Mononuclear cell (primary cell): ENCODE results near the gene ORC2. TPM values are rescaled to one million over a fixed set of nuclear protein-coding genes. Genes with fewer than 3 reads are reported as not detected.

Source experiments
- H3K27me3 ChIP-seq: 2 replicates; pipeline ENCODE4 v1.6.0; 2011; ENCODE audit warnings: low read length, control low read depth; ENCODE audit not compliant: insufficient read depth
- H3K4me1 ChIP-seq: 2 replicates; pipeline ENCODE4 v1.5.1; 2011; ENCODE audit warnings: mild to moderate bottlenecking, low read length, control low read depth; ENCODE audit not compliant: insufficient read depth
- H3K4me3 ChIP-seq: 2 replicates; pipeline ENCODE4 v1.5.1; 2011; ENCODE audit warnings: mild to moderate bottlenecking, low read length, moderate library complexity
- H3K9me3 ChIP-seq: 2 replicates; pipeline ENCODE4 v1.5.1; 2011; ENCODE audit warnings: low read depth, mild to moderate bottlenecking, control low read depth, low read length
- total RNA-seq: library from RNA; depleted of rRNA; stranded (reverse); fragments of >200 nt; gene quantifications from one replicate; pipeline ENCODE4 v1.2.3, GENCODE V29; 2012

ORC2 gene
- total RNA-seq, 1 donor = 12.1 TPM

DNA sequence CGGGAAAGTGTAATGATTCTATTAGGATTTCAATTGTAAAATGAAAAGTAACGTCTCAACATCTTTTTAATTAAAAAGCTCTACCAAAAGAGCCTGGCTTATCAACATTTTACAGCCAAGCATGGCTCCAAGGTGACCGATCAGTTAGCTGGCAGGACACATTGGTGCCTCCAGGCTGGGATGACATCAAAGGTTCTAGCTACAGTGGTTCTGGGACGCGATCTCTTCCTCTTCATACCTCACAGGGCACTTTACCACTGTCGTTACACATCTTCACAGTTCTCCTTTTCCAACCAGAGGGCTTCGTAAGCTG is 693 bp downstream of the ORC2 start:
- H3K27me3 ChIP-seq = no peaks in the 10 kb centered on the region
- H3K4me1 ChIP-seq = peaks cover 33% of the 10 kb centered on the region
- no peaks in the 10 kb centered on the region for H3K9me3 ChIP-seq
- H3K4me3 ChIP-seq = peak overlapping the region; percentile 61

DNA sequence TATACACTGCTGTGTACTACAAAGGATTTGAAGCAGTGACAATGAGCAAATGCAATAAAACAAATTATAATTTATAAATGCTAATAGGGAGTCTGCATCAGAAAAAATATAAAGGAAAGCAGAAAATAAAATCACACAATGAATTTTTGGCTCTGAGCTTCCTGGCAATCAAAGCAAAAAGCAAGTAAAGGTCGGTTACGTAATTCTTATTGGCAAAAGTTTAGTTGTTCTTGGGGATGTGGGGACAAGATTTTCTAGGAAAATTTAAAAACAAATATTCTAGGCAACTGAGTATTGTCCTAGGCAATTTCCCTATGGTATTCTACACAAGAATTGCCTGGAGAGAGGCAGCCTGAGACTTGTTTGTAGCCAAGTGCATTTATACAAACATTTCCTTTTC is 1.8 kb downstream of the ORC2 start:
- Histone ChIP-seq H3K9me3 (no peaks in the 10 kb centered on the region), H3K4me1 (peaks cover 31% of the 10 kb centered on the region), H3K27me3 (no peaks in the 10 kb centered on the region), H3K4me3 (no peak overlapping the region)

DNA sequence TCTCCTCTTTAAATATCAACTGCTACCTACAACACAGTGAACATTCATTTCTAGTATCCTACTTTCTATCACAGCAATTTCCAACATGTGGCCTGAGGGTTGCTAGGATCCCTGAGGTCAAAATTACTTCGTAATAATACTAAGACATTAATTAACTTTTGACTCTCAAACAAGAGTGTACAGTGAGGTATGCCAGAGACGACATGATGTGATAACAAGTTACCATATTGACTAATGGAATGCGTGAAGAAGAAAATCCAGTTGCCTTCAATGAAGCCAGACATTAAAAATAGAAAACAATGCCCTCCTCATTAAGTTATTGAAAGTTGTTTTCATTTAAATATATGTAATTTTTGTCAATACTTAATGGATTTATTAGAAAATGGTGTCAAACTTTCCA is 13.1 kb downstream of the ORC2 start:
- Histone ChIP-seq H3K4me3 (no peak overlapping the region), H3K27me3 (no peaks in the 10 kb centered on the region), H3K9me3 (no peaks in the 10 kb centered on the region), H3K4me1 (no peaks in the 10 kb centered on the region)

DNA sequence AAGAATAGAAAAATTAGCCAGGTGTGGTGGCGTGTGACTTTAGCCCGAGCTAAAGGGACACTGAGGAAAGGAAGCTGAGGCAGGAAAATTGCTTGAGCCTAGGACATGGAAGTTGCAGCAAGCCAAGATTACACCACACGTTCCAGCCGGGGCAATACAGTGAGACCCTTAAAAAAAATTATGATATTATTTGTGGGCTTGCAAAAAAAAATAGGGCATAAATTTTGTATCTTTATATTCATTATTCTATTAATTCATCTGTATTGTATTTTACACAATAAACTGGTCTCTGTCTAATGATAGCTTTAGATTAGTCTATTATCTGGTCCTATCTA is 18.1 kb downstream of the ORC2 start:
- H3K9me3 ChIP-seq = no peaks in the 10 kb centered on the region
- no peaks in the 10 kb centered on the region for H3K4me1 ChIP-seq
- no peak overlapping the region for H3K4me3 ChIP-seq
- H3K27me3 ChIP-seq = no peaks in the 10 kb centered on the region

DNA sequence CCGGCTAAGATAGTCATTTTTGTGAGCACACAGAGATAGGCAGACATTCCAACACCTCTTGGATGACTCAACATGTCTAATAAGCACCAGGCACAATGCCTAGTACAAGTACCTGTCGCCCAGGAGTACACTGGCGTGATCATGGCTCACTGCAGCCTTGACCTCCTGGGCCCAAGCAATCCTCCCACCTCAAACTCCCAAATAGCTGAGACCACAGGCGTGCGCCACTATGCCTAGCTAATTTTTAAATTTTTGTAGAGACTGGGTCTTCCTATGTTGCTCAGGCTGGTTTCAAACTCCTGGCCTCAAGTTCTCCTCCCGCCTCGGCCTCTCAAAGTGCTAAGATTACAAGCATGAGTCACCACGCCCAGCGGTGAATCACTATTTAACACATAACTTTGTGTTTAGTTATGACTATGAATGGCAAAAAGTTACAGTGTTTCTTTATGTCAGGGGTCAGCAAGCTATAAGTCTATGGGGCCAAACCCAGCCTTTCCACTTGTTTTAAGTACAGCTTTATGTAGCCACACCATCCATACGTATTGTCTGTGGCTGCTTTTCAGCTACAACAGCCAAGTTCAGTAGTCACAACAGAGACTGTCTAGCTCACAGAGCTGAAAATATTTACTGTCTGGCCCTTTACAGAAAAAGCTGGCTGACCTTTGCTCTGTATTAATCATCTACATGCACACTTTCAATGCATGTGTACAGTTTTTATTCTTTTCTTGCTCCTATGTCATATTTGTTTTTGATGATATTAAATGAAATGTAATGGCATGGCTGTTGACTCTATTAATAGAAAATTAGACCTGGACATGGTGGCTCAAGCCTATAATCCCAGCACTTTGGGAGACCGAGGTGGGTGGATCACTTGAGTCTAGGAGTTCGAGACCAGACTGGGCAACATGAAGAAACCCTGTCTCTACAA is 18.7 kb downstream of the ORC2 start:
- H3K9me3 ChIP-seq = no peaks in the 10 kb centered on the region
- no peaks in the 10 kb centered on the region for H3K4me1 ChIP-seq
- H3K27me3 ChIP-seq = no peaks in the 10 kb centered on the region
- no peak overlapping the region for H3K4me3 ChIP-seq

DNA sequence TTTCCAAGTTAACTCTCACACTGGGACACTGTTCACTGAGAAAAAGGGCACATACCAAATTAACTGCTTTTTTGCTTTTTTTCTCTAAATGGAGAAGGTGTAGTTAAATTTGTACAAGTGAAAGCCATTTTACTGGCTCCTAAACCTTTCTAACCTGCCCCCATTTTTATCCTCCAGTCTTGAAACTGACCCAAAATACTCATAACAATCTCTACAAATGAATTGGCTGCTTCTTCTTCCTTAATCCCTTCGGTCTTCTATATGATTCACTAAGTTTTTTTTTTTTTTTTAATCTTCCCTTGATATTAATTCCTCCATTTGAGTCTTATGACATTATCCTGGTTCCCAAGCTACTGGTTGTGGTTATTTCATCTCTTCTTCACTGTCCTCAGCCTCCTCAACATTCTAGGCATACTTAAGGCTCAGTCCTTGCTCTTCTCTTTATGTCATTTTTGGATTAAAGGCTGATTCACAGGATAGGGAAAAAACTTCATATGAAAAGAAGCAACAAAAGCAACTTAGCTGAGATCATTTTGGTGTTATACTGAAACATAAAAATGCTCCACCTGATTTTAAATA is 19.8 kb downstream of the ORC2 start:
- no peaks in the 10 kb centered on the region for H3K9me3 ChIP-seq
- H3K4me1 ChIP-seq = no peaks in the 10 kb centered on the region
- H3K4me3 ChIP-seq = no peak overlapping the region
- no peaks in the 10 kb centered on the region for H3K27me3 ChIP-seq

DNA sequence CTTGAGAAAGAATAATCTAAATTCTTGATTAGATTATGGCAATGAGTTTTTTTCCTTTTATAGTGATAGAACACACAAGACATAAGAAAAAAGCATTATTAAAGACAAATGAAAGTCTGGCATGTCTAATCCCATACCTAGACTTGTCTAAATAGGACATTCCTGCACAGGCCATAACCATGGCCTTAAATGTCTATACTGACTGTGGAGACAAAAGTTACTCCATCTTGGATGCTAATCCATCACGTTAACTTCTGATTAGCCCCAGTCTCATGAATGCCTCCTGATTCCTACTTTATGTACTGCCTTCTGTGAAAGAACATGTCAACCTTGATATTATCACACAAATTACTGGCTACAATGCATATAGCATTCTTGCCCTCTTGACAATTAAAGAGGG is 23.6 kb downstream of the ORC2 start:
- Histone ChIP-seq H3K4me3 (no peak overlapping the region), H3K4me1 (no peaks in the 10 kb centered on the region), H3K9me3 (no peaks in the 10 kb centered on the region), H3K27me3 (no peaks in the 10 kb centered on the region)

DNA sequence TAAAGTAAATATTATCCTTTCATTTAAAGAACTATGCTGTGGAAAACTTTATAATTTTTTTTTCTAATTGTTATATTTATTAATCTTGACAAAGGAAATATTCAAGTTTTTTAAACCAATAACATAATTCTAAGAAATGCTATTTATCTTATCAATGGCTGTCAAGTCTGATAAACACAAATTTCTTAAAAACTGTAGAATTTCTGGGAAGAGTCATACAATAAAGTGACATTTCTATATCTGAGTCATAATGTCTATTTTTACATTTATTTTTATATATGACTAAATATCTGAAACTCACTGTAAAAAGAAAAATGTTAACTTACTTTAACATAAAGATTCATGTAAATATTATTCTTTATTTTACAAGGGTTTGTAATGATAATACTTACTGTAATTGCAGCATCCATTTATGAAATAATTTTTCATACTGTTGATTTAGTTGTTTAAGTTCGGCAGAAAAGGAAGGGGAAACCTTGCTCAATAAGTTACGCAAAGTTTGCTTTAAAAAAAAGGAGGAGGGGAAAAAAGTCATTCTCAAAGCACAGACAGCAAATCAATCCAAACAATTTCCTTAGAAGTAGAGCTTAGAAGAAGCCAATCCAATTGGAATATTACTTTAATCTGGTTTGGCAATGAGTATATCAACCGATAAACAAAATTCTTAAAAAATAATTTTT is 32.4 kb downstream of the ORC2 start:
- H3K4me1 ChIP-seq = peaks cover 5% of the 10 kb centered on the region
- no peaks in the 10 kb centered on the region for H3K9me3 ChIP-seq
- H3K4me3 ChIP-seq = no peak overlapping the region
- no peaks in the 10 kb centered on the region for H3K27me3 ChIP-seq

DNA sequence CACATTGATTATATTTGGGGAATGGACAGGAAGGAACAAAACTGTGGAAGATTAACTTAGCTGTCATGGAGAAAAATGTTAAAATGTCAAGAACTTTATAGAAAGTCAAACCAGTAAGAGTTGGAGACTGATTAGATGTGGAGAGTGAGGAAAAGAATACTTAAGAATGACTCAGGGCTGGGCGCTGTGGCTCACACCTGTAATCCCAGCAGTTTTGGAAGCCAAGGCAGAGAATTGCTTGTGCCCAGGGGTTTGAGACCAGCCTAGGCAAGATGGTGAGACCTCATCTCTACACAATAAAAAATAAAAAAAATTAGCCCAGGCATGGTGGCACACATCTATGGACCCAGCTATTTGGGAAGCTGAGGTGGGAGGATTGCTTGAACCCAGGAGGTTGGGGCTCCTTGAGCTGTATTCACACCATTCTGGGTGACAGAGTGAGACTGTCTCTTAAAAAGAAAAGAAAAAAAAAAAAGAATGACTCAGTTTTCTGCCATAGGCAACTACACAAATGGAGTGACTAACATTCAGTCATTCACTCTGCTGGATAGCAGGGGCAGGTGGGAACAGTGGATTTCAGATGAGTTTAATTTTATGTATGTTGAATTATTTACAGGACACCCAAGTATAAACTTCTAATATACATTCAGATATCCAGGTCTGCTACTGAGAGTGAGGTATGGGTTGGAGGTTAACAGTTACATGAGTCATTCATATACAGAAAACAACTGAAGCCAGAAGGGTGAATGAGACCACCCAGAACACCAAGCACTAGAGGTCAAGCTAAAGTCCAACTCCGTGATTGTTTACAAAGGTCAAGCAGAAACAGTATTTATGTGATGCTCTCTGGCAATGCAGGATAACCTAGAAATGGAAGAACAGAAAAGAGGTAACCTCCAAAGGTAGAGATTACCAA is 33.9 kb downstream of the ORC2 start:
- no peaks in the 10 kb centered on the region for H3K27me3 ChIP-seq
- H3K9me3 ChIP-seq = no peaks in the 10 kb centered on the region
- H3K4me3 ChIP-seq = no peak overlapping the region
- peaks cover 5% of the 10 kb centered on the region for H3K4me1 ChIP-seq

DNA sequence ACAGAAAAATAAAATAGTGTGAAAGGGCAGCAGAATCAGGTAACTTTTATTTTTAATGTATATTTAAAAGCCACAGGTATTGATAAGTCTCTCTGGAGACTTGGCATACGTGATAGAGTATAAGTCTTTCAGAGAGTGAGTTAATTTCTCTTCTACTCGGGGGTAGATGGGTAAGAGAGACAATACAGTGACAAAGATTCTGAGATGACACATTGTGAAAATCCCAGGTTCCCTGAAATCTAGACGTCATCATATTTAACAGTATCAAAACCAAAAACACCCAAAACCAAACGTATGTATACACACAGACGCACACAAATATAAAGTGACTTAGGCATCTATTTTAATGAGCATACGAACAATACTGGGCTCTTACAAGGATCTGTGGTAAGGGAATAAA is 41.0 kb downstream of the ORC2 start:
- H3K9me3 ChIP-seq = no peaks in the 10 kb centered on the region
- no peaks in the 10 kb centered on the region for H3K27me3 ChIP-seq
- H3K4me3 ChIP-seq = no peak overlapping the region
- no peaks in the 10 kb centered on the region for H3K4me1 ChIP-seq

DNA sequence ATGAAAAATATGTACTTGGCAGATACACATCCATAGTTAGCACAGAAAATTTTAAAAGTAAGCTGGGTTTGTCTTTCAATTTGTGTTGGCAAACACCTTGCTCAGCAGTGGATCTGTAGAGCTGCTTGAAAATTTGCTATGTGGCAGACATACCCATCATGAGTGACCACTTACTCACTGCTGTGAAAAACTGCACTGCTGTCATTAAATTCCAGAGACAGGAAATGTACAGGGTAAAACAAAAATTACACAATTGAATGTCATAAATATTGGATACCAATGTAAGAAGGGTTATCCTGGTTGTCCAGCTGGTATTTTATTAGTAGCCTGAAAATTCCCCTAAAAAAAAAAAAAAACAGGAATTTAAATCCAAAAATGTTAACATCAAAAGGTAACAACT is 49.8 kb downstream of the ORC2 start:
- Histone ChIP-seq H3K9me3 (no peaks in the 10 kb centered on the region), H3K27me3 (no peaks in the 10 kb centered on the region), H3K4me1 (no peaks in the 10 kb centered on the region), H3K4me3 (no peak overlapping the region)

DNA sequence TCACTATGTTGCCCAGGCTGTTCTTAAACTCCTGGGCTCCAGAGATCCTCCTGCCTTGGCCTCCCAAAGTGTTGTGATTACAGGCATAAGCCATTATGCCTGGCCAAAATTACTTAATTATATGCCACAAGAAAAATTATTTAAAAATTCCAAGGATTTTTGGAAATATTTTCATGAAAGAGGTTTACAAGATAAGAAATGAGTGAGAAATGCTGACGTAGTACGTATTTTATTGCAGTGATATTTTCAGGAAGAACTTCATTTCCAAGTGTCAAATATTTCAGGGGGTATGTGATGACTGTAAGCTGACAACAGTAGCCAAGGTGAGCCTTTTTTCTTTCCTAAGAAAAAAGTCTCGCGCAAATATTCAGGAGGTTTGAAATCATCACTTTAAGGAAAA is 53.5 kb downstream of the ORC2 start:
- H3K4me1 ChIP-seq = no peaks in the 10 kb centered on the region
- no peak overlapping the region for H3K4me3 ChIP-seq
- H3K9me3 ChIP-seq = no peaks in the 10 kb centered on the region
- no peaks in the 10 kb centered on the region for H3K27me3 ChIP-seq

DNA sequence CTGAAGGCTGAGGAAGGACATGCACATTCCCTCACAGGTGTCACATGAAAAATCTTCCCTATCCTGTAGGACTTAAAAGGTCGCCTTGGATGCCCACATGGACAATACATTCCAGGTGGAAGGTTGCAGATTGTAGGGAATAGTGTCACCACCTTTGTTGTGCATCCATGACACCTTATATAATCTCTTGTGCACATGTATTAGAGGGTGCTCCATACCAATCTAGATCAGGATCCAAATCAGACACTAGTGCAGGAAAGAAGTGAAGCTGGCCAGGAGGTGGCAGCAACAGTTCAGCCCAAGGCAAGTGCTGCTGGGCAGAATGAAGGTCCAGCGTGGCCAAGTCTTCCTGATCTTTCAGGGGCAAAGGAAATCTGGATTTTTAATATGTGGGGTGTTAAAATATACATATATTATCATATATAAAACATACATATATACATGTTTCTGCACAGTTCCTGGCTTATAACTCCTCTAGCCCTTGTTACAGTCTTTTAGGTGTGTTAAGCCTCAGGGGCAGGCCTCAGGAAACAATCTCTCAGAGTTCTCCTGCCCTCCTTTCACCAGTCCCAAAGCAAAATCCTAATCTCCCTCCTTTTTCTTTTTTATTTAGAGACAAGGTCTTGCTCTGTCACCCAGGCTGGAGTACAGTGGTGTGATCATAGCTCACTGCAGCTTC is 57.7 kb downstream of the ORC2 start:
- H3K9me3 ChIP-seq = no peaks in the 10 kb centered on the region
- no peaks in the 10 kb centered on the region for H3K27me3 ChIP-seq
- peaks cover 9% of the 10 kb centered on the region for H3K4me1 ChIP-seq
- H3K4me3 ChIP-seq = no peak overlapping the region

DNA sequence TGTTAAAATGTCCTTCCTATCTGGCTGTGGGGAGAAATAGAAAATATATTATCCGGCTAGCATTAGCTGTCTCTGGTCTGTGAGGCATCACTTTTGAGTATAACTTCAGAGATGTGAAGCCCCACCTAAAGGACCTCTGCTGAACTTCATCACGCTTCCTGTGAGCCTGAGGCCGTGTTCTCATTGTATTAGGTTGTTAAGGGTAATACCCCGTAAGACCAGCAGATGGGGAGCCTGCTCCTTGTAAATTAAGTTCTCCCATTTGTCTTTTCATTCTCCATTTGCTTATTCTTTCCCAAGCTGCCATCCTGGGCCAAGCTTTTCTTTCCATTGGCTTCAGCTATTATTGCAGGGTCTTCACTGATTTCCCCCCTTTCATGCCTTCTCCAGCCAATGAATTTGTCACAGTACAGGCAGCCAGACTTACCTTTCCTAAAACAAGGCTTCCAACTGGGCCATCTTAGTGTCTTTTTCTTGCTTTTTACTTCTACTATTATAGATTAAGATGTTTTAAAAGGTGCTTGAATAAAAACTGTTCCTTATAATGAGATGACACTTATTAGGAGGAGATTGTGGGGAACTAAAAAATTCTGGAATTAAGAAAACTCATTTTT is 61.9 kb downstream of the ORC2 start:
- H3K4me3 ChIP-seq = no peak overlapping the region
- H3K9me3 ChIP-seq = no peaks in the 10 kb centered on the region
- no peaks in the 10 kb centered on the region for H3K27me3 ChIP-seq

More for the DNA sequence above, 61.9 kb downstream of the ORC2 start:
- H3K4me1 ChIP-seq = peaks cover 9% of the 10 kb centered on the region
